Measurements from ENCODE around the gene SMPD4. TPM values are rescaled to one million over a fixed set of nuclear protein-coding genes. Genes with fewer than 3 reads are reported as not detected.
"Not testable (repeated sequence)": the region's sequence is repeated elsewhere in the genome, so short reads cannot be mapped to it uniquely, and the experiment has no call there.

SMPD4 gene
- total and polyA plus RNA-seq, 3 donors from 2014 or later = 89.0 to 121 (median 101) TPM

DNA sequence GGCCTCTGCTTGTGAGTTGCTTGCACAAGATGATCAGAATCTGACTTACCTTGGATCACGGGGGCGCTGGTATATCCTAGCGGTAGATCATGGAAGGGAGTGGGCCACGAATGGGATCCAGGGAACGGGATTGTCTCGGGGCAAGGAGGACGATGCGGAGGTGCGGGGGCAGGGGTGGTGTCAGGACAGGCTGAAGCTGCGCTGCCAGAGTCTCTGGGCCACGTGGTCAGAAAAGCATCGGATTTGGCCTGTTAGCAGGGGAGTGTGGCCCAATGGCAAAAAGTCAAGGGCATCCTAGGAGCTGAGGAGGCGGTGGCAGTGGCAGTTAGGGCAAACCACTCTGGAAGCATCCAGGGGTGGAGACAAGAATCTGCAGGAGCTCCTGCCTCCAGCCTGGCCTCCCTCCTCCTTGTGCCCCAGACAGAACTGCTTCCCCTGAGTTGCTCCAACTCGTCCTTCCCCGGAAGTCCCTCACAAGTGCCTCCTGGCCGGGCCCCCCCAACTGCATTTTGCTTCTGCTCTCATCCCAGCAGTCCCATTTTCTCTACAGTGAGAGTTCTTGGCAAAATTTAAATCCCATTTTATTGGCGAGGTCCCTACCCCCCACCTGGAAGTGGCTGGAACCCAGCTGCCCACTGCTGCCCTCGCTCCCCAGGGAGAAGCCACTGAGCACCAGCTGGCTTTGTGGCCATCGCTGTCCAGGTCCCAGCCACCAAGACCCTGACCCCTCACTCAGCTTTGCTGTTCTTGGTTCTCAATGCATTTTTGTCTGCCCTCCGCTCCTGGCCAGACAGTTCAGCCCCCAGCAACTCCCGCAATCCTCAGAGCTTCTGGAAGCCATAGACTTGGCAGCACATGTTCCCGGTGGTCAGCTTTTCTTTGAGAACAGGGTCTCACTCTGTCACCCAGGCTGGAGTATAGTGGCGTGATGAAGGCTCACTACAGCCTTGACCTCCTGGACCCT, 30.9 kb downstream of the SMPD4 start:
- Histone ChIP-seq H3K9me3 (no peaks in the 10 kb centered on the region), H3K27me3 (no peaks in the 10 kb centered on the region), H3K36me3 (ENCODE audit: low read depth, missing control alignments) (no peaks in the 10 kb centered on the region), H3K4me3 (no peak overlapping the region), H3K27ac (no peak overlapping the region), H3K4me1 (no peaks in the 10 kb centered on the region)
- no peak for TF ChIP-seq POLR2A (IDR thresholded peaks at IDR 0.05)
- TF ChIP-seq, protein P1, sequence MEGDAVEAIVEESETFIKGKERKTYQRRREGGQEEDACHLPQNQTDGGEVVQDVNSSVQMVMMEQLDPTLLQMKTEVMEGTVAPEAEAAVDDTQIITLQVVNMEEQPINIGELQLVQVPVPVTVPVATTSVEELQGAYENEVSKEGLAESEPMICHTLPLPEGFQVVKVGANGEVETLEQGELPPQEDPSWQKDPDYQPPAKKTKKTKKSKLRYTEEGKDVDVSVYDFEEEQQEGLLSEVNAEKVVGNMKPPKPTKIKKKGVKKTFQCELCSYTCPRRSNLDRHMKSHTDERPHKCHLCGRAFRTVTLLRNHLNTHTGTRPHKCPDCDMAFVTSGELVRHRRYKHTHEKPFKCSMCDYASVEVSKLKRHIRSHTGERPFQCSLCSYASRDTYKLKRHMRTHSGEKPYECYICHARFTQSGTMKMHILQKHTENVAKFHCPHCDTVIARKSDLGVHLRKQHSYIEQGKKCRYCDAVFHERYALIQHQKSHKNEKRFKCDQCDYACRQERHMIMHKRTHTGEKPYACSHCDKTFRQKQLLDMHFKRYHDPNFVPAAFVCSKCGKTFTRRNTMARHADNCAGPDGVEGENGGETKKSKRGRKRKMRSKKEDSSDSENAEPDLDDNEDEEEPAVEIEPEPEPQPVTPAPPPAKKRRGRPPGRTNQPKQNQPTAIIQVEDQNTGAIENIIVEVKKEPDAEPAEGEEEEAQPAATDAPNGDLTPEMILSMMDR (IDR thresholded peaks at IDR 0.05) = no peak
- DNase-seq = no peak
- 84 to 89% methylated on average over 23 of the region's 23 CpGs for WGBS, 2 donors
- intact Hi-C loops (cut with DNase I; ENCODE audit: low total_unique reads) = no loop called here

DNA sequence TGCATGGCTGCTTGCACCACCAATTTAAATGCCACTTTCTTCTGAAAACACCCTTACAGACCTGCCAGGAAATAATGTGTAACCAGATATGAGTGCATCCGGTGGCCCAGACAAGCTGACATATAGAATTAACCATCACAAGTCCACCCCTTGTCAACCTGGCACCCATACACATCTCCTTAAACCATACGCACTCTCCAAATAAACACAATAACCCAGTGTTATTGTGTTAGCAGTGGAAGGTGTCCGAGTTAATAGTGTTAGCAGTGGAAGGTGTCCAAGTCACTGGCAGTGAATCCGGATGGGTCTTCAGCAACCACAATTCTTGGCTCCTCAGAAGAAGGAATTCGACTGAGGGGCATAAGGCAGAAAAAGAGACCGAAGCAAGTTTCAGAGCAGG, 32.9 kb downstream of the SMPD4 start:
- H3K4me3 ChIP-seq = not testable (repeated sequence)

DNA sequence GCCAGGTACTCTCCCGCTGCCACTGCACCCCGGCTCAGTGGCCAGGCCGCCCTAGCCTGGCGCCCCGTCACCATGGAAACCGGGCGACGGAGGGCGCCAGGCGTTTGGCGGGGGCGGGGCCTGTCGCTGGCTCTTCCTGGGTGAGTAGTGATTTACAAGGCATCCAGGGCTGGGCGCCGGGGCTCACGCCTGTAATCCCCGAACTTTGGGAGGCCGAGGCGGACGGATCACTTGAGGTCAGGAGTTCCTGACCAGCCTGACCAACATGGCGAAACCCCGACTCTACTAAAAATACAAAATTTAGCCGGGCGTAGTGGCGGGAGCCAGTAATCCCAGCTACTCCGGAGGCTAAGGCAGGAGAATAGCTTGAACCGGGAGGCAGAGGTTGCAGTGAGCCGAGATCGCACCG, 36.4 kb downstream of the SMPD4 start, which contains the start of gene CCDC74B:
Gene CCDC74B (minus strand): TSS at position 107 of the 409 bp plus-strand sequence. CDS start 116 bp downstream, outside the sequence.
- H3K27me3 ChIP-seq; H3K27ac ChIP-seq; H3K4me1 ChIP-seq; intact Hi-C loops (cut with DNase I; ENCODE audit: low total_unique reads); H3K36me3 ChIP-seq (ENCODE audit: low read depth, missing control alignments); H3K9me3 ChIP-seq: not testable (repeated sequence)
- peak within 1 kb of the TSS; percentile 31 to 52 for H3K4me3 ChIP-seq
- WGBS, 2 donors = 3 to 14% methylated on average over 18 of the region's 30 CpGs
- DNase-seq = peak; percentile 67

More for the DNA sequence above, 32.9 kb downstream of the SMPD4 start:
- DNase-seq; H3K4me1 ChIP-seq; H3K36me3 ChIP-seq (ENCODE audit: low read depth, missing control alignments); H3K9me3 ChIP-seq; H3K27me3 ChIP-seq; H3K27ac ChIP-seq; intact Hi-C loops (cut with DNase I; ENCODE audit: low total_unique reads): not testable (repeated sequence)
- 75 to 79% methylated on average over 6 of the region's 6 CpGs for WGBS, 2 donors

DNA sequence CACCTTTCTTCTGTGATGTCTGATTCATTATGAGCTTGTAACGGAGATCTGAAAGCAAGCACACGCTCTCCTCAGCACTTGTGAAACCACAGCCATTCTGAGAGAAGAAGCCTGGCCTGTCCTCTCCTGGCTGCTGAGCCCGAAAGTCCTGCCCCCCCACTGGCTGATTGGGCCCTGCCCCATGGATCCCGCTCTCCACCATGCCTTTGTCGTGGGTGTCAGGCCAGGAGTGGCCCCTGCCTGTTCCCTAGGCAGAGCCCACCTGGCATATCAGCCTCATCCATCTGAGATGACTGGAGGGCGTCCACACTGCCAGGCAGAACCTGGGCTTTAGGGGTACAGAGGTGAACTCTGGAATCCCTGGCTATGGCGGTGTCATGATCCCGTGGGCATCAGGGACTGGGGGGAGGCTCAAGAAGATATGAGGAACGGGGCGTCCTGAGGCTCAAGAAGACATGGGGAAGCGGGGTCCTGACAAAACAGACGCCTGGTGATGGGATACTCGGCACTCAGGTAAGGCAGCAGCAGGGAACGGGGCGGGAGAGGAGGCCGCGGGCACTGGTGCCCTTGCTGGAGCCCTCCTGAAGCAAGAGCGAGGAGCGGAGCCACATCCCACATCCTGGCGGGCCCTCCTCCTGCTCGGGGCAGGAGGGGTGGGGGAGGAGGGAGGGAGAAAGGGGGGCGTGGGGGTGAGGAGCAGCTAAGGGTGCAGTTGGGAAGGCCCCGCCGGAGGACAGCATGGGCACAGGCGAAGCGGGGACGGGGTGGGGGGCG, 37.9 kb downstream of the SMPD4 start:
- H3K9me3 ChIP-seq; H3K36me3 ChIP-seq (ENCODE audit: low read depth, missing control alignments); H3K4me1 ChIP-seq; H3K27me3 ChIP-seq; H3K27ac ChIP-seq; intact Hi-C loops (cut with DNase I; ENCODE audit: low total_unique reads): not testable (repeated sequence)
- peak; percentile 9 for DNase-seq
- H3K4me3 ChIP-seq = peak overlapping the region in 1 of 2 donors; percentile 52
- 28 to 41% methylated on average over 17 to 25 of the region's 28 CpGs for WGBS, 2 donors

DNA sequence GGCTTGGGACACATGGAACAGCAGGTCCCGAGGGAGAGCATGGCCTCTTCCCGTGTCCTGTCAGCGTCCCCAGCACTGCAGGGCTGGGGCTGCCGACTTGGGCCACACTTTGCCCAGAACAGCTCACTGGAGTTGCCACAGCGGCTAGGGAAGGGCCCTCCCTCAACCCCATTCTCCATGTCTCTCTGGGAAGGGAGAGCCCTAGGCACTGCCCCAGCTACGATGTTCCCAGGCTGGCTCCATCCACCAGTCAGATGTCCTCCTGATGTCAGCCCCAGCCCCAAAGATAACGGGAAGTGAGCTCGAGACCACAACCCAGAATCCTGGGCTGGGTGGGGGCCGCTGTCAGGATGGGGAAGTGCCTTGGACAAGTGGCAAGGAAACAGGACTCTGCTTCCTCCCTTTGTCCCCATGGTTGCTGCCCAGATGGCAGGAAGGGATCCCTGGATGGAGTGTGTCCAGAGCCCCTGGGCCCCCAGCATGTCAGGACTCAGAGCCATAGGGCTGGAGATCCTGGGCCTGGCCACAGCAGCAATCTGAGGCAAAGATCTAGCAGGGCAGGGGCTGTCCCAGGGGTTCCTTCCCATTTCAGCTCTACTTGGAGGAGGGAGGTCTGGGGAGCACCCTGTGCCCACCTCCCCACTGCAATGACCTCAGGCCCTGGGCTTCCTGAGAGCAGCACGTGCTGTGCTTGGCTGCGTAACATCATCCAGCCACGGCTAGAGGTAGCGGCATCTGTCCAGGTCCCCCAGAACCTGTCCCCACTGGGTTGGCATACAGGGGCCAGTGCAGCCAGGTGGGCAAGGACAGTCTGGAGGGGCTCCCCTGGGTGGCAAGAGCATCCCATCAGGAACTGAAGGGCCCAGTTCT, 38.8 kb downstream of the SMPD4 start:
- H3K27ac ChIP-seq; H3K4me3 ChIP-seq; intact Hi-C loops (cut with DNase I; ENCODE audit: low total_unique reads); H3K4me1 ChIP-seq; H3K36me3 ChIP-seq (ENCODE audit: low read depth, missing control alignments); H3K9me3 ChIP-seq; H3K27me3 ChIP-seq: not testable (repeated sequence)
- WGBS, 2 donors = 70 to 90% methylated on average over 3 to 11 of the region's 13 CpGs
- DNase-seq = peak; percentile 8

DNA sequence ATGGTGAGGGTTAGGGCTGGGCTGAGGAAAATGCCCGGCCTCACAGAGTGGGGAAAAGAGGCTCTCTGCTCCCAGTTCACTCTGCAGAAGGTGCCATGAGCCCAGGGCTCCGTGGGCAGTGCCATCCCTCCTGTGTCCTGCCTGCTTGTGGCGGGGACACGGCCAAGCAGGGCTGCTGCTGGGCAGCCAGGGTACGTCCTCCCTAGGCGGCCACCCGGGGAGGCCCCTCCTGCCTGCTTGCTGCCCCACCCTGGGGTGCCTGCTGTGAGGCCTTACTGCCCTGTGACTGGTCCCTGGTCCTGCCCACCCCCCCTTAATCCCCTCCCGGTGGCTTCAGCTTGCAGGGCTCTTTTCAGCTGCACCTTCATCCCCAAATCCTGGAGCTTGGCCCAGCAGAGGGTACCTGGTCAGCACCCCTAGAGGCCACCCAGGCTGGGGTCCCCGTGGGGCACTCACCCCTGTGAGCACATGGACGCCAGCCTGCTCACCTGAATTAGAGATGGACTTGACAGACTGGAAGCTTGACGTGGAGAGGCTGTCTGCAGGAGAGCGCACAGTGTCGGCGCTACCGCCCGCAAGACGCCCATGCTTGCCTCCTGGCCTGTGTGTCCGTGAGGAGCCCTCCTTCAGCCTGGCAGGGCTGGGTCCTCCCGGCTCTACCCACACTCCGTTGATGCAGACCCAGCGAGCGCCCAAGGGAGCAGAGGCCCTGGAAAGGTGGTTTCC, 39.6 kb downstream of the SMPD4 start:
- H3K4me1 ChIP-seq; H3K9me3 ChIP-seq; intact Hi-C loops (cut with DNase I; ENCODE audit: low total_unique reads); H3K4me3 ChIP-seq; DNase-seq; H3K36me3 ChIP-seq (ENCODE audit: low read depth, missing control alignments); H3K27me3 ChIP-seq; H3K27ac ChIP-seq: not testable (repeated sequence)
- WGBS, 2 donors = 88 to 91% methylated on average over 3 to 10 of the region's 22 CpGs

DNA sequence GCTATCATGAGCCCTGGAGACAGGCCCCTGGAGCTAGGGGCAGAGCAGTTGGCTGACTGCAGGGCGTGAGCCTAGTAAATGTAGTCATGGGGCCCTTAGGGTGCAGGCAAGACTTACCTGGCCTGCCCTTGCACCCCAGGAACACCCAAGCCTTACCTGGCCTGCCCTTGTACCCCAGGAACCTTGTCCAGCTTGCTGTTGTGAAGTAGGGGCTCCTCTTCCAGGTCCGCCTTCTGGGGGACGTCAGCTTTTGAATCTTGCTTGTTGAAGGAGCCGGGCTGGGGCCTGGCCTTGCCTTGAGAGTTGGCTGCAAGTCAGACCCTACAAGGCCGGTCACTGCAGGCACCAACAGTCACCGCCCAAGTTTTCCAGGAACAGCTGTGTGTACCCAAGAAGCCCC, 40.4 kb downstream of the SMPD4 start:
- H3K4me3 ChIP-seq; H3K9me3 ChIP-seq; H3K27ac ChIP-seq; intact Hi-C loops (cut with DNase I; ENCODE audit: low total_unique reads); H3K27me3 ChIP-seq; DNase-seq; H3K36me3 ChIP-seq (ENCODE audit: low read depth, missing control alignments); H3K4me1 ChIP-seq: not testable (repeated sequence)
- WGBS, 2 donors = 92 to 100% methylated on average over 1 to 2 of the region's 6 CpGs

DNA sequence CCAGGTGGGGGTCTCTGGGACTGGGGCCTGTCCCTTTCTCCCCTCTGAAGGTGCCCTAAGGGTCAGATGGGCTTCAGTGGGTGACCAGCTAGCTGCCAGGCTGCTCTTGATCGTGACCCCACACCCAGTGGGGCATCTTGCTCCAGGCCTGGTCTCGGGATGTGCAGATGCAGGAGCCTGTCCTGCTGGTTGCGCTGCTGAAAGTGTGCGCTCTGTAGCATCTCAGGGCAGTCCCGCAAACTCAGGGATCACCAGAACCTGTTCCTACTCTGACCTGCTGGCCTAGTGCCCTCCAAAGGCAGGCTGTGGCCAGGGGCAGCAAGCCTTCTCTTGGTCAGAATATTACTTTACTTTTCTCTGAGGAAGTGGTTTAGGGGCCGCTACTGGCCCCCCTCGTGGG, 40.9 kb downstream of the SMPD4 start:
- H3K9me3 ChIP-seq; H3K36me3 ChIP-seq (ENCODE audit: low read depth, missing control alignments); H3K27me3 ChIP-seq; intact Hi-C loops (cut with DNase I; ENCODE audit: low total_unique reads); H3K4me1 ChIP-seq; DNase-seq; H3K4me3 ChIP-seq; H3K27ac ChIP-seq: not testable (repeated sequence)
- no CpG with 5 or more reads among the region's 7 CpGs for WGBS, 2 donors

DNA sequence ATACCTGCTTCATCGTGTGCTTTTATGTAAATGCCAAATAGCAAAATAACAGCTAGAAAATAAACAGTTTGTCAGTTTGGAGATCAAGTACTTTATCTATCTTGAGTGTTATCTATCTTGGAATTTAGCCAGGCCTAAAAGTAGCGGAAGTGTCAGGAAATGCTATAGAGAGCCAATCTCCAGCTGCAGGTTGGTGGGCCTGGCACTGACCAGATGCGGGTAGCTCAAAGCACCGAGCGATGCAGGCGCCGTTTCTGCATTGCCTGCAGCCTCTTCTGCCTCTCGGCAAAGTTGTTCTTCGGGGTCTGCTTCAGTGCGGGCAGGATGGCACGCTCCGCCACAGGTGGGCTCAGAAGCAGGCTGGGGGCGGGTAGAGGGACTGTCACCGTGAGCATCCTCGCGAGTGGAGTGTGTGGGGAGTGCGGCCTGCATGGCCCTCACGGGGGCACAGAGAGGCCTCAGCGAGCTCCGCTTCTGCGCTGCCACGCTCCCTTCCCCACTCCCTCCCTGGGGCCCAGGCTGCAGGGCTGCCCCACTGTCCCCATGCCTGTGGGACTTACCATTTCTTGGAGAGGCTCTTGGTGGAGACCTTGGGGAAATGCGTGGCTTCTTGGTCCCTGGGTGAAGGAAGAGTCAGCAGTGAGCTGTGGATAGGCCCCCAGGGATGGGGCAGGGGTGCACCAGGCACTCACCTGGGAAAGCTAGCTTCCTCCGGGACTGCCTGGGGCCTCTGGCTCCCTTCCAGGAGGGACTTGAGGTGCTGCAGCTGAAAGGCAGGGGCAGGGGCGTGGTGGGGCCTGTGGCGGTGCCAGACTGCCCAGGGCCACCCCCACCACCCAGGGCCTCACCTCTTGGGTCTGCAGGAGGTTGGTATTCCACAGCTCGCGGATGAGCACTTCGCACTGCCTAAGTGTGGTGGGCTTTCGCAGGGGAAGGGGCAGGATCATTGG, 41.8 kb downstream of the SMPD4 start:
- H3K27ac ChIP-seq; intact Hi-C loops (cut with DNase I; ENCODE audit: low total_unique reads); H3K4me3 ChIP-seq; H3K9me3 ChIP-seq; H3K36me3 ChIP-seq (ENCODE audit: low read depth, missing control alignments); H3K4me1 ChIP-seq; DNase-seq; H3K27me3 ChIP-seq: not testable (repeated sequence)
- 88 to 91% methylated on average over 21 to 27 of the region's 30 CpGs for WGBS, 2 donors
